ENCODE measurements around the gene FBXO21.

DNA sequence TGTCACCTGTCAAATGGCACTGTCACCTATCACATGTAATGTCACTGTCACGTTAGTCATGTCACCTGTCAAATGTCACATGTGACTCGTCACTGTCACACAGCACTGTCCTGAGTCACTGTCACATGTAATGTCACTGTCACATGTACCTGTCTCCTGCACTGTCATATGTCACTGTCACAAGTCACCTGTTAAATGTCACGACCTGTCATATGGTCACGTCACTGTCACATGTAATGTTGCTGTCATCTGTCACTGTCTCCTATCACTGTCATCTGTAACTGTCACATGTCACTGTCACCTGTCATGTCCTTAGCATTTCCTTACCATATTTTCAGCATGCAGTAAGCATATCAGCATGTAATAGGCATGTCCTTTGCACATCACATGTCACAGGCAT is 63.9 kb downstream of the FBXO21 start:
- TF ChIP-seq EZH2 (IDR thresholded peaks at IDR 0.05; ENCODE audit: low read depth), result no peak
- TF ChIP-seq, protein P1, sequence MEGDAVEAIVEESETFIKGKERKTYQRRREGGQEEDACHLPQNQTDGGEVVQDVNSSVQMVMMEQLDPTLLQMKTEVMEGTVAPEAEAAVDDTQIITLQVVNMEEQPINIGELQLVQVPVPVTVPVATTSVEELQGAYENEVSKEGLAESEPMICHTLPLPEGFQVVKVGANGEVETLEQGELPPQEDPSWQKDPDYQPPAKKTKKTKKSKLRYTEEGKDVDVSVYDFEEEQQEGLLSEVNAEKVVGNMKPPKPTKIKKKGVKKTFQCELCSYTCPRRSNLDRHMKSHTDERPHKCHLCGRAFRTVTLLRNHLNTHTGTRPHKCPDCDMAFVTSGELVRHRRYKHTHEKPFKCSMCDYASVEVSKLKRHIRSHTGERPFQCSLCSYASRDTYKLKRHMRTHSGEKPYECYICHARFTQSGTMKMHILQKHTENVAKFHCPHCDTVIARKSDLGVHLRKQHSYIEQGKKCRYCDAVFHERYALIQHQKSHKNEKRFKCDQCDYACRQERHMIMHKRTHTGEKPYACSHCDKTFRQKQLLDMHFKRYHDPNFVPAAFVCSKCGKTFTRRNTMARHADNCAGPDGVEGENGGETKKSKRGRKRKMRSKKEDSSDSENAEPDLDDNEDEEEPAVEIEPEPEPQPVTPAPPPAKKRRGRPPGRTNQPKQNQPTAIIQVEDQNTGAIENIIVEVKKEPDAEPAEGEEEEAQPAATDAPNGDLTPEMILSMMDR (conservative IDR thresholded peaks at IDR 0.05), result no peak

Data from PC-9 (cell line).